ENCODE data around the gene OR8D4.

- TF ChIP-seq CTCF (IDR thresholded peaks at IDR 0.05) (no peak), POLR2A (IDR thresholded peaks at IDR 0.05) (no peak)
These were observed 48.9 kb upstream of the OR8D4 start for GRCh38 chr11:123853038-123853437.

Data from uterus (tissue), 2 donors.